OCI-LY1 (cell line): Measurements from ENCODE around the gene CYP4F12.

ENCODE experiments used
- EZH2 ChIP-seq: fragments of 200-600 bp; sonication (generic), shearing (Covaris generic); IDR thresholded peaks from 2 replicates; pipeline ENCODE4 v1.8.0; 2017; ENCODE audit warnings: borderline replicate concordance, mixed run types, mild to moderate bottlenecking, antibody characterized with exemption, low read length, moderate library complexity, mixed read lengths
- TF ChIP-seq, protein P1 (sequence below): fragments of 200-600 bp; sonication (generic), shearing (Covaris generic); IDR thresholded peaks from 2 replicates; pipeline ENCODE4 v1.5.1; 2017; ENCODE audit warnings: mild to moderate bottlenecking, antibody characterized with exemption, low read length, moderate library complexity, mixed read lengths

DNA sequence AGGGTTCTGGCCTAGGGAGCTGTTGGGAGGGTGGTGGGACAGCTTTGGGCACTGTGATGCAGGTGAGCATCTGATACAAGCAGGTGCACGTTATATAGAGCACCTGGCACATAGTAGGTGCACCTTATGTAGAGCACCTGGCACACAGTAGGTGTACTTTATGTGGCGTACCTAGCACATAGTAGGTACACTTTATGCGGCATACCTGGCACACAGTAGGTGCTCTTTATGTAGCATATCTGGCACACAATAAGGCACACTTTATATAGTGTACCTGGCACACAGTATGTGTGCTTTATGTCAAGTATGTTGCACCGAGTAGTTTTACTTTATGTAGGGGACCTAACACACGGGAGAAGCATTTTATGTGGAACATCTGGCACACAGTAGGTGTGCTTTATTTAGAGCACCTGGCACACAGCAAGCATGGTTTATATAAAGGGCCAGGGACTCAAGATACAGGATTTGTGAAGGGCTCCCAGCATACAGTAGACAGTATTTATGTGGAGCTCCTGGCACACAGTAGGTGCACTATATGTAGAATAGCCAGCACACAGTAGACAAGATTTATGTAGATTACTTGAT lies 1.6 kb upstream of the CYP4F12 start:
- TF ChIP-seq, protein P1, sequence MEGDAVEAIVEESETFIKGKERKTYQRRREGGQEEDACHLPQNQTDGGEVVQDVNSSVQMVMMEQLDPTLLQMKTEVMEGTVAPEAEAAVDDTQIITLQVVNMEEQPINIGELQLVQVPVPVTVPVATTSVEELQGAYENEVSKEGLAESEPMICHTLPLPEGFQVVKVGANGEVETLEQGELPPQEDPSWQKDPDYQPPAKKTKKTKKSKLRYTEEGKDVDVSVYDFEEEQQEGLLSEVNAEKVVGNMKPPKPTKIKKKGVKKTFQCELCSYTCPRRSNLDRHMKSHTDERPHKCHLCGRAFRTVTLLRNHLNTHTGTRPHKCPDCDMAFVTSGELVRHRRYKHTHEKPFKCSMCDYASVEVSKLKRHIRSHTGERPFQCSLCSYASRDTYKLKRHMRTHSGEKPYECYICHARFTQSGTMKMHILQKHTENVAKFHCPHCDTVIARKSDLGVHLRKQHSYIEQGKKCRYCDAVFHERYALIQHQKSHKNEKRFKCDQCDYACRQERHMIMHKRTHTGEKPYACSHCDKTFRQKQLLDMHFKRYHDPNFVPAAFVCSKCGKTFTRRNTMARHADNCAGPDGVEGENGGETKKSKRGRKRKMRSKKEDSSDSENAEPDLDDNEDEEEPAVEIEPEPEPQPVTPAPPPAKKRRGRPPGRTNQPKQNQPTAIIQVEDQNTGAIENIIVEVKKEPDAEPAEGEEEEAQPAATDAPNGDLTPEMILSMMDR, result no peak
- no peak for TF ChIP-seq EZH2
